ENCODE measurements around the gene NEURL1.

Gene NEURL1

GRCh38 chr10:103548006-103548405 is 54.5 kb downstream of the NEURL1 start:
- TF ChIP-seq, protein P1, sequence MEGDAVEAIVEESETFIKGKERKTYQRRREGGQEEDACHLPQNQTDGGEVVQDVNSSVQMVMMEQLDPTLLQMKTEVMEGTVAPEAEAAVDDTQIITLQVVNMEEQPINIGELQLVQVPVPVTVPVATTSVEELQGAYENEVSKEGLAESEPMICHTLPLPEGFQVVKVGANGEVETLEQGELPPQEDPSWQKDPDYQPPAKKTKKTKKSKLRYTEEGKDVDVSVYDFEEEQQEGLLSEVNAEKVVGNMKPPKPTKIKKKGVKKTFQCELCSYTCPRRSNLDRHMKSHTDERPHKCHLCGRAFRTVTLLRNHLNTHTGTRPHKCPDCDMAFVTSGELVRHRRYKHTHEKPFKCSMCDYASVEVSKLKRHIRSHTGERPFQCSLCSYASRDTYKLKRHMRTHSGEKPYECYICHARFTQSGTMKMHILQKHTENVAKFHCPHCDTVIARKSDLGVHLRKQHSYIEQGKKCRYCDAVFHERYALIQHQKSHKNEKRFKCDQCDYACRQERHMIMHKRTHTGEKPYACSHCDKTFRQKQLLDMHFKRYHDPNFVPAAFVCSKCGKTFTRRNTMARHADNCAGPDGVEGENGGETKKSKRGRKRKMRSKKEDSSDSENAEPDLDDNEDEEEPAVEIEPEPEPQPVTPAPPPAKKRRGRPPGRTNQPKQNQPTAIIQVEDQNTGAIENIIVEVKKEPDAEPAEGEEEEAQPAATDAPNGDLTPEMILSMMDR (conservative IDR thresholded peaks at IDR 0.05; ENCODE audit: low read depth, low read length) = no peak
- DNase-seq (ENCODE audit: low read depth) = no peak
- H3K4me3 ChIP-seq (ENCODE audit: low read depth, low read length) = no peak overlapping the region

- DNase-seq (ENCODE audit: low read depth) = no peak
- TF ChIP-seq, protein P1 (conservative IDR thresholded peaks at IDR 0.05; ENCODE audit: low read depth, low read length) = no peak
- no peak overlapping the region for H3K4me3 ChIP-seq (ENCODE audit: low read depth, low read length)
Measured at GRCh38 chr10:103548581-103549348, 55.3 kb downstream of the NEURL1 start.

- no peak for DNase-seq (ENCODE audit: low read depth)
- H3K4me3 ChIP-seq (ENCODE audit: low read depth, low read length) = no peak overlapping the region
- TF ChIP-seq, protein P1 (conservative IDR thresholded peaks at IDR 0.05; ENCODE audit: low read depth, low read length) = no peak
Measured at GRCh38 chr10:103549349-103549685, 55.8 kb downstream of the NEURL1 start.

- TF ChIP-seq, protein P1 (conservative IDR thresholded peaks at IDR 0.05; ENCODE audit: low read depth, low read length) = no peak
- DNase-seq (ENCODE audit: low read depth) = no peak
- H3K4me3 ChIP-seq (ENCODE audit: low read depth, low read length) = no peak overlapping the region
Measured at GRCh38 chr10:103550229-103550628, 56.7 kb downstream of the NEURL1 start.

GRCh38 chr10:103551619-103552602 is 58.4 kb downstream of the NEURL1 start:
- TF ChIP-seq, protein P1 (conservative IDR thresholded peaks at IDR 0.05; ENCODE audit: low read depth, low read length) = no peak
- no peak for DNase-seq (ENCODE audit: low read depth)
- no peak overlapping the region for H3K4me3 ChIP-seq (ENCODE audit: low read depth, low read length)

DNA sequence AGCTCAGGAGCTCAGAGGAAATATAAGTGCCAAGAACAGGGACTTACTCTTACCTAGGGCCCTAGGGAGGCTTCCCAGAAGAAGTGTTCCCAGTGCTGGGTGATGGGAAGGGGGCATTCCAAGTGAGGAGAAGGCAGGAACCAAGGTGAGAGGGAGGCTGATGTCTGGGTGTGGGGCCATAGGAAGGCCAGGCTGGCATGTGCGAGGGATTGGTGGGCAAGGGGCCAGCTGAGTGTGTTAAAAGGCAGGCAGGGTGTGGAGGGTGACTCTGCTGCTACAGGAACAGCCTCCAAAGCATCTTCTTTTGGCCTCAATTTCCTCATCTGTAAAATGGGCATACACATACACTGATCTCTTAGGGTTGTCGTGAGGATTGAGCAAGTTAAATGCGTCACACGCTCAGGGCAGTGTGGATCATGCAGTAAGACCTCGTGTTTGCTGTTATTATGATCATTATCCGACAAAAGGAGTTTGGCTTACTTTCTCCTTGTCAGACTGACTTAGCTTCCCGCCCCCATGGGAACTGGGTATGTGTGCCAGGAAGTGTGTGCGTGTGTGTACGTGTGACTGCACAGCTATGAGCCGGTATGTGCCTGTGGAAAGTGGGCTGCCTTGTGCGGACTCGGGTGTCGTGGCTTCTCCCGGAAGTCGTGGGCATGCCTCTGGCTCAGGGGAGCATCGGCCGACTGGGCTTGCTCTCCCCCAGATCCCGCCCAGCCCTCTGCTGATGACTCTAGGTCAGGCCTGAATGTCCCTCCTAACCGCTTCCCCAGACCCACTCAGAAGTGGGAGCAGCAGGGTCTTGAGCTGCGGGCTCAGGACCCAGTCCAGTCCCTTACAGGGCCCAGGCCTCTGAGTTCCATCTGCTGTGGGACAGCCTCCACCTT is 59.6 kb downstream of the NEURL1 start:
- TF ChIP-seq, protein P1 (conservative IDR thresholded peaks at IDR 0.05; ENCODE audit: low read depth, low read length) = no peak
- H3K4me3 ChIP-seq (ENCODE audit: low read depth, low read length) = no peak overlapping the region
- no peak for DNase-seq (ENCODE audit: low read depth)
